SK-N-SH treated with all-trans-retinoic acid at 6 μM for 48 hours (cell line): ENCODE data around the gene MYO9B.

Source experiments
- ATAC-seq: fragments of 200-7000 bp; cut with Tn5 transposase; 3 replicates; pipeline ENCODE4 v1.9.1; 2020; ENCODE audit warnings: mild to moderate bottlenecking, moderate library complexity
- ARNTL ChIP-seq: fragments of 450-650 bp; formaldehyde crosslinking; IDR thresholded peaks from 2 replicates; pipeline ENCODE4 v1.5.0; 2020; ENCODE audit warnings: low read depth, mild to moderate bottlenecking, moderate library complexity, borderline replicate concordance
- BACH2 ChIP-seq: fragments of 250-450 bp; sonication (Bioruptor Pico); IDR thresholded peaks from 2 replicates; pipeline ENCODE4 v1.9.0; 2021; ENCODE audit warnings: mild to moderate bottlenecking, borderline replicate concordance
- CREB5 ChIP-seq: fragments of 250-450 bp; sonication (Bioruptor Pico); IDR thresholded peaks from 2 replicates; pipeline ENCODE4 v1.5.1; 2020; ENCODE audit warnings: low read depth, mild to moderate bottlenecking, moderate library complexity
- CSDC2 ChIP-seq: fragments of 250-450 bp; sonication (Bioruptor Pico); IDR thresholded peaks from 2 replicates; pipeline ENCODE4 v1.5.0; 2020; ENCODE audit warnings: mild to moderate bottlenecking, moderate library complexity
- CSRNP3 ChIP-seq: fragments of 250-450 bp; sonication (Bioruptor Pico); IDR thresholded peaks from 2 replicates; pipeline ENCODE4 v1.5.1; 2021; ENCODE audit warnings: mild to moderate bottlenecking, moderate library complexity
- ESRRG ChIP-seq: fragments of 250-450 bp; sonication (Bioruptor Pico); IDR thresholded peaks from 2 replicates; pipeline ENCODE4 v1.6.1; 2021; ENCODE audit warnings: mild to moderate bottlenecking
- GLIS3 ChIP-seq: fragments of 250-450 bp; sonication (Bioruptor Pico); IDR thresholded peaks from 2 replicates; pipeline ENCODE4 v1.5.0; 2020; ENCODE audit warnings: mild to moderate bottlenecking, moderate library complexity
- ISL1 ChIP-seq: fragments of 250-450 bp; sonication (Bioruptor Pico); IDR thresholded peaks from 2 replicates; pipeline ENCODE4 v2.1.2; 2022; ENCODE audit warnings: mild to moderate bottlenecking, moderate library complexity
- OSR1 ChIP-seq: fragments of 250-450 bp; sonication (Bioruptor Pico); IDR thresholded peaks from 2 replicates; pipeline ENCODE4 v1.8.0; 2022; ENCODE audit warnings: moderate library complexity, mild to moderate bottlenecking, inconsistent platforms
- POU6F1 ChIP-seq: fragments of 250-450 bp; sonication (Bioruptor Pico); IDR thresholded peaks from 2 replicates; pipeline ENCODE4 v1.8.0; 2021; ENCODE audit warnings: low read depth, mild to moderate bottlenecking, moderate library complexity, borderline replicate concordance
- PPARA ChIP-seq: fragments of 250-450 bp; sonication (Bioruptor Pico); IDR thresholded peaks from 2 replicates; pipeline ENCODE4 v1.5.0; 2020; ENCODE audit warnings: mild to moderate bottlenecking, borderline replicate concordance
- RARB ChIP-seq: fragments of 250-450 bp; sonication (Bioruptor Pico); IDR thresholded peaks from 2 replicates; pipeline ENCODE4 v1.8.0; 2021; ENCODE audit warnings: mild to moderate bottlenecking, moderate library complexity
- SNAI2 ChIP-seq: fragments of 250-450 bp; sonication (Bioruptor Pico); IDR thresholded peaks from 2 replicates; pipeline ENCODE4 v1.5.0; 2020; ENCODE audit warnings: mild to moderate bottlenecking, moderate library complexity
- TCF4 ChIP-seq: fragments of 250-450 bp; sonication (Bioruptor Pico); IDR thresholded peaks from 2 replicates; pipeline ENCODE4 v1.8.0; 2021; ENCODE audit warnings: mild to moderate bottlenecking, moderate library complexity, borderline replicate concordance
- TOX ChIP-seq: fragments of 250-450 bp; sonication (Bioruptor Pico); IDR thresholded peaks from 2 replicates; pipeline ENCODE4 v1.8.0; 2021; ENCODE audit warnings: mild to moderate bottlenecking, moderate library complexity, borderline replicate concordance
- ZFP3 ChIP-seq: fragments of 250-450 bp; sonication (Bioruptor Pico); IDR thresholded peaks from 2 replicates; pipeline ENCODE4 v1.5.0; 2020; ENCODE audit warnings: mild to moderate bottlenecking, moderate library complexity
- ZFP30 ChIP-seq: fragments of 450-650 bp; formaldehyde crosslinking; IDR thresholded peaks from 2 replicates; pipeline ENCODE4 v1.5.0; 2022; ENCODE audit warnings: mild to moderate bottlenecking, moderate library complexity
- ZNF70 ChIP-seq: fragments of 450-650 bp; formaldehyde crosslinking; IDR thresholded peaks from 2 replicates; pipeline ENCODE4 v1.5.0; 2020; ENCODE audit warnings: mild to moderate bottlenecking, moderate library complexity
- ZNF8 ChIP-seq: fragments of 450-650 bp; formaldehyde crosslinking; IDR thresholded peaks from 2 replicates; pipeline ENCODE4 v1.5.0; 2020; ENCODE audit warnings: mild to moderate bottlenecking, moderate library complexity
- TF ChIP-seq, protein P1 (sequence below): fragments of 250-450 bp; sonication (Bioruptor Pico); IDR thresholded peaks from 2 replicates; pipeline ENCODE4 v1.5.0; 2020; ENCODE audit warnings: mild to moderate bottlenecking, moderate library complexity
- TF ChIP-seq, protein P2 (sequence below): fragments of 250-450 bp; sonication (Bioruptor Pico); IDR thresholded peaks from 2 replicates; pipeline ENCODE4 v1.8.0; 2020; ENCODE audit warnings: mild to moderate bottlenecking, moderate library complexity, borderline replicate concordance

Gene MYO9B

DNA sequence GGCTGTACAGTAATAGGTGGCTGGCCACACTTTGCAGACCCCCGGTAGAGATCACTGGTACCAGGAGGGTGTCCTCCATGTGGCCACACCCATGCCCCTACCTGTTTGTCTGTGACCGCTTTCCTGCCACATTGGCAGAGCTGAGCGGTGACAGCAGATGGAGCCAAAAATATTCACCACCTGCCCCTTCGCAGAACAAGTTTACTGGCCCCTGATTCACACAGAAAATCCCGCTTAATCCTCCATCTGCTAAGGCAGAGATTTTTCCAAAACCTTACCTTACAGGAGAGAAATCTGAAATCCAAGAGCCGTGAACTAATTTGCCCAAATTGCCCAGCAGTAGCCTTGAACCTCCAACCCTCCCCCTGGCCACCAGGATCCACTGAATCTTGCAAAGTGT, 52.1 kb downstream of the MYO9B start:
- TF ChIP-seq GLIS3 (CRISPR knock-in tag): no peak
- TF ChIP-seq ISL1: no peak
- no peak for TF ChIP-seq TOX (CRISPR knock-in tag)
- TF ChIP-seq ZNF8 (CRISPR knock-in tag): no peak
- TF ChIP-seq CSRNP3 (CRISPR knock-in tag): no peak
- no peak for TF ChIP-seq ARNTL (CRISPR knock-in tag)
- no peak for TF ChIP-seq OSR1 (CRISPR knock-in tag)
- no peak for TF ChIP-seq CSDC2
- no peak for TF ChIP-seq PPARA
- TF ChIP-seq RARB (CRISPR knock-in tag): no peak
- no peak for TF ChIP-seq BACH2
- TF ChIP-seq, protein P1, sequence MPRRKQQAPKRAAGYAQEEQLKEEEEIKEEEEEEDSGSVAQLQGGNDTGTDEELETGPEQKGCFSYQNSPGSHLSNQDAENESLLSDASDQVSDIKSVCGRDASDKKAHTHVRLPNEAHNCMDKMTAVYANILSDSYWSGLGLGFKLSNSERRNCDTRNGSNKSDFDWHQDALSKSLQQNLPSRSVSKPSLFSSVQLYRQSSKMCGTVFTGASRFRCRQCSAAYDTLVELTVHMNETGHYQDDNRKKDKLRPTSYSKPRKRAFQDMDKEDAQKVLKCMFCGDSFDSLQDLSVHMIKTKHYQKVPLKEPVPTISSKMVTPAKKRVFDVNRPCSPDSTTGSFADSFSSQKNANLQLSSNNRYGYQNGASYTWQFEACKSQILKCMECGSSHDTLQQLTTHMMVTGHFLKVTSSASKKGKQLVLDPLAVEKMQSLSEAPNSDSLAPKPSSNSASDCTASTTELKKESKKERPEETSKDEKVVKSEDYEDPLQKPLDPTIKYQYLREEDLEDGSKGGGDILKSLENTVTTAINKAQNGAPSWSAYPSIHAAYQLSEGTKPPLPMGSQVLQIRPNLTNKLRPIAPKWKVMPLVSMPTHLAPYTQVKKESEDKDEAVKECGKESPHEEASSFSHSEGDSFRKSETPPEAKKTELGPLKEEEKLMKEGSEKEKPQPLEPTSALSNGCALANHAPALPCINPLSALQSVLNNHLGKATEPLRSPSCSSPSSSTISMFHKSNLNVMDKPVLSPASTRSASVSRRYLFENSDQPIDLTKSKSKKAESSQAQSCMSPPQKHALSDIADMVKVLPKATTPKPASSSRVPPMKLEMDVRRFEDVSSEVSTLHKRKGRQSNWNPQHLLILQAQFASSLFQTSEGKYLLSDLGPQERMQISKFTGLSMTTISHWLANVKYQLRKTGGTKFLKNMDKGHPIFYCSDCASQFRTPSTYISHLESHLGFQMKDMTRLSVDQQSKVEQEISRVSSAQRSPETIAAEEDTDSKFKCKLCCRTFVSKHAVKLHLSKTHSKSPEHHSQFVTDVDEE (CRISPR knock-in tag): no peak
- no peak for TF ChIP-seq ZFP3
- TF ChIP-seq, protein P2, sequence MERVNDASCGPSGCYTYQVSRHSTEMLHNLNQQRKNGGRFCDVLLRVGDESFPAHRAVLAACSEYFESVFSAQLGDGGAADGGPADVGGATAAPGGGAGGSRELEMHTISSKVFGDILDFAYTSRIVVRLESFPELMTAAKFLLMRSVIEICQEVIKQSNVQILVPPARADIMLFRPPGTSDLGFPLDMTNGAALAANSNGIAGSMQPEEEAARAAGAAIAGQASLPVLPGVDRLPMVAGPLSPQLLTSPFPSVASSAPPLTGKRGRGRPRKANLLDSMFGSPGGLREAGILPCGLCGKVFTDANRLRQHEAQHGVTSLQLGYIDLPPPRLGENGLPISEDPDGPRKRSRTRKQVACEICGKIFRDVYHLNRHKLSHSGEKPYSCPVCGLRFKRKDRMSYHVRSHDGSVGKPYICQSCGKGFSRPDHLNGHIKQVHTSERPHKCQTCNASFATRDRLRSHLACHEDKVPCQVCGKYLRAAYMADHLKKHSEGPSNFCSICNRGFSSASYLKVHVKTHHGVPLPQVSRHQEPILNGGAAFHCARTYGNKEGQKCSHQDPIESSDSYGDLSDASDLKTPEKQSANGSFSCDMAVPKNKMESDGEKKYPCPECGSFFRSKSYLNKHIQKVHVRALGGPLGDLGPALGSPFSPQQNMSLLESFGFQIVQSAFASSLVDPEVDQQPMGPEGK (CRISPR knock-in tag): no peak
- no peak for TF ChIP-seq ZNF70 (CRISPR knock-in tag)
- TF ChIP-seq ZFP30: no peak
- no peak for TF ChIP-seq ESRRG (CRISPR knock-in tag)
- ATAC-seq: no peak

DNA sequence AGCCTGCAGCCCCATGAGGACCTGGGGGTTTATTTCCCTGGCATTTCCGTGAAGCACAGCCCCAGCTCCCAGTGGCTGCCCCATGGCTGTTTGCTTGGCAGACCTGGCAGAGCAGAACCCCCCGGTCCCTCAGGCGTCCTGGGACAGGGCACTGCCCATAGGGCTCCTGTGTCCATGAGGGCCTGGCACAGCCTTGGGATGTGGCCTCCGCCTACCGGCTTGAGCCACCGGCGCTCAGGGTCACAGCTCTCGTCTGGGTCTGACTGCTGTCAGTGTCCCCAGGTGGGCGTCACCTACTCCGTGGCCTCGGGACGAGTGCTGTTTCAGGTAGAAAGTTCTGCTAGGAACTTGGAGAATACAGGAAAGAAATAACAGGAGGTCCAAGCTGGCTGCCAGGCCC, 52.8 kb downstream of the MYO9B start:
- no peak for ATAC-seq
- TF ChIP-seq ISL1 (no peak), TCF4 (CRISPR knock-in tag) (no peak), ESRRG (CRISPR knock-in tag) (no peak), RARB (CRISPR knock-in tag) (no peak), ZFP3 (no peak), ARNTL (CRISPR knock-in tag) (no peak), GLIS3 (CRISPR knock-in tag) (no peak), CREB5 (CRISPR knock-in tag) (no peak), ZNF70 (CRISPR knock-in tag) (no peak), POU6F1 (CRISPR knock-in tag) (no peak), CSDC2 (no peak), SNAI2 (CRISPR knock-in tag) (no peak), ZNF8 (CRISPR knock-in tag) (no peak), BACH2 (no peak), OSR1 (CRISPR knock-in tag) (no peak), PPARA (no peak), TOX (CRISPR knock-in tag) (no peak), ZFP30 (no peak)
- TF ChIP-seq, protein P1 (CRISPR knock-in tag): no peak
- TF ChIP-seq, protein P2 (CRISPR knock-in tag): no peak
